HG03097 (cell line): ENCODE data around the gene RNF223.
"Not testable (repeated sequence)": the region's sequence is repeated elsewhere in the genome, so short reads cannot be mapped to it uniquely, and the experiment has no call there.

Experiments
- ATAC-seq: cut with Tn5 transposase; IDR thresholded peaks from one replicate; pipeline ENCODE4 v1.9.1; 2021; ENCODE audit not compliant: unreplicated experiment, low FRiP score

RNF223 gene

GRCh38 chr1:1110561-1110971 lies 36.5 kb upstream of the RNF223 start:
- no peak for ATAC-seq

GRCh38 chr1:1109743-1110142 lies 35.6 kb upstream of the RNF223 start:
- no peak for ATAC-seq

- no peak for ATAC-seq
Measured at GRCh38 chr1:1106510-1107221, 32.6 kb upstream of the RNF223 start.

GRCh38 chr1:1104152-1104551 lies 30.0 kb upstream of the RNF223 start:
- ATAC-seq, result not testable (repeated sequence)

GRCh38 chr1:1101503-1101902 lies 27.4 kb upstream of the RNF223 start:
- ATAC-seq, result no peak

GRCh38 chr1:1100296-1100695 lies 26.2 kb upstream of the RNF223 start:
- ATAC-seq, result no peak

- ATAC-seq, result no peak
Measured at GRCh38 chr1:1099506-1100183, 25.5 kb upstream of the RNF223 start.

- ATAC-seq, result no peak
Measured at GRCh38 chr1:1098681-1099421, 24.7 kb upstream of the RNF223 start.

GRCh38 chr1:1096136-1096535 lies 22.0 kb upstream of the RNF223 start:
- ATAC-seq, result not testable (repeated sequence)

- ATAC-seq, result no peak
Measured at GRCh38 chr1:1094981-1095380, 20.9 kb upstream of the RNF223 start.

- no peak for ATAC-seq
Measured at GRCh38 chr1:1093610-1093943, 19.5 kb upstream of the RNF223 start.

GRCh38 chr1:1092894-1093609 lies 18.9 kb upstream of the RNF223 start:
- no peak for ATAC-seq

GRCh38 chr1:1092149-1092855 lies 18.2 kb upstream of the RNF223 start:
- no peak for ATAC-seq

GRCh38 chr1:1091344-1092148 lies 17.4 kb upstream of the RNF223 start:
- no peak for ATAC-seq

GRCh38 chr1:1090424-1091343 lies 16.6 kb upstream of the RNF223 start:
- no peak for ATAC-seq

GRCh38 chr1:1089731-1090423 lies 15.8 kb upstream of the RNF223 start:
- no peak for ATAC-seq

- ATAC-seq, result no peak
Measured at GRCh38 chr1:1088801-1089680, 14.9 kb upstream of the RNF223 start.
